ENCODE measurements around the gene CAMP. TPM values are rescaled to one million over a fixed set of nuclear protein-coding genes. Genes with fewer than 3 reads are reported as not detected.
A peak's percentile ranks its signal among the peaks of the same experiment; 100 is the strongest.

The CAMP gene
- total and polyA plus RNA-seq, 2 of the 13 experiments (the other 11 are each of a cell fraction or from before 2014, with no cell fraction given): not detected

DNA sequence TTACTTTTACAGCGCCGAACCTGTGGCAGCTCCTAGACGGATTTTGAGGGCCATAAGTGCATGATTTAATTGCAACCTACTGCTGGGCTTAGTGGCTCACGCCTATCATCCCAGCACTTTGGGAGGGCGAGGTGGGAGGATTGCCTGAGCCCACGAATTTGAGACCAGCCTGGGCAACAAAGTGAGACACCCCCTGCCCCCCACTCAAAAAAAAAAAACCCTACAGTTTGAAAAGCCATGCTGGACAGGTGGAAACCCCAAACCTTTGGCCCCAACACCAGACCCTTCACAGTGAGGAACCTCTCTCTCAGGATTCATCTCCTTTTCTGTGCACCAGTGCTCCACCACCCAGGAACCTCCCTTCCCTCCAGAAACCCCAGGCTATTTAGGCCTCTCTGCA lies 34.0 kb upstream of the CAMP start (continued):
- no peak for TF ChIP-seq REST (IDR thresholded peaks at IDR 0.05; ENCODE audit: borderline replicate concordance in 1 of 2, low read depth in 1 of 2, low read length in 2 of 2)

GRCh38 chr3:48190911-48191310 lies 32.4 kb upstream of the CAMP start:
- BruUV-seq (replicated peaks): no TSS peak
- Histone ChIP-seq H3K4me2 (ENCODE audit: low read depth, low read length) (peak overlapping the region; percentile 83), H3K9ac (ENCODE audit: insufficient read depth, low read depth, low read length) (peak overlapping the region; percentile 45), H3K4me3 (replicated peaks in 1 of 3; ENCODE audit: insufficient read depth in 1 of 3, low read depth in 2 of 3, low read length in 3 of 3) (peak overlapping the region in 2 of 3 experiments; percentile 25 to 57; a peak in 3 of 6 replicates), H3K9me3 (ENCODE audit: low read length) (no peaks in the 10 kb centered on the region), H2AFZ (ENCODE audit: low read length) (peak overlapping the region; percentile 75), H3K79me2 (ENCODE audit: insufficient read depth, low read length) (peaks cover 17% of the 10 kb centered on the region), H4K20me1 (ENCODE audit: insufficient read depth, low read length) (no peaks in the 10 kb centered on the region), H3K36me3 (replicated peaks in 1 of 2; ENCODE audit: control insufficient read depth in 1 of 2, insufficient read depth in 2 of 2, low read length in 2 of 2) (peaks cover 0 to 1% of the 10 kb centered on the region in 2 experiments; a peak in 1 of 5 replicates), H3K4me1 (ENCODE audit: insufficient read depth, low read length) (peaks cover 45% of the 10 kb centered on the region), H3K27me3 (ENCODE audit: control insufficient read depth in 1 of 2, insufficient read depth in 2 of 2, low read length in 2 of 2) (no peaks in the 10 kb centered on the region; a peak in 1 of 5 replicates), H3K27ac (ENCODE audit: extremely low read length, insufficient read depth, low read length) (peak overlapping the region; percentile 11)
- in situ Hi-C loops (cut with HindIII; ENCODE audit: extremely low pct_ligation_motif_present, low pct_unique_long_range_greater_than_20kb) (no loop called here), intact Hi-C loops (cut with micrococcal nuclease; ENCODE audit: unreplicated experiment) (no loop called here)
- ATAC-seq (peak; percentile 6; the same call in 1 of the 3 replicates), FAIRE-seq (peak; percentile 43), DNase-seq (ENCODE audit: low spot score) (peak; percentile 70)
- ChIA-PET POLR2A (interaction anchor here (1.0 to 1.4 kb wide), 3 partner anchors 9 to 283 kb away, joined by 3 to 4 read pairs (median 3); partner anchors contain the start of genes CCDC51 and TMA7), CTCF (ENCODE audit: low intra/inter-chr PET ratio, low total read pairs) (no interaction called here)
- WGBS (ENCODE audit: low lambda C conversion rate): 2% methylated on average over 3 of the region's 3 CpGs
- no peak for TF ChIP-seq IKZF4 (CRISPR knock-in tag; IDR thresholded peaks at IDR 0.05; ENCODE audit: borderline replicate concordance, low read depth, not compliant biosample characterization)
- no peak for TF ChIP-seq ZFP37 (CRISPR knock-in tag; IDR thresholded peaks at IDR 0.05; ENCODE audit: borderline replicate concordance)
- TF ChIP-seq MIER2 (CRISPR knock-in tag; IDR thresholded peaks at IDR 0.05): peak; percentile 33; the same call in 1 of the 2 replicates
- no peak for TF ChIP-seq ZFX (CRISPR knock-in tag; IDR thresholded peaks at IDR 0.05; ENCODE audit: low read depth)
- no peak for TF ChIP-seq GTF2F1 (IDR thresholded peaks at IDR 0.05; ENCODE audit: low read length)
- TF ChIP-seq, protein P1, sequence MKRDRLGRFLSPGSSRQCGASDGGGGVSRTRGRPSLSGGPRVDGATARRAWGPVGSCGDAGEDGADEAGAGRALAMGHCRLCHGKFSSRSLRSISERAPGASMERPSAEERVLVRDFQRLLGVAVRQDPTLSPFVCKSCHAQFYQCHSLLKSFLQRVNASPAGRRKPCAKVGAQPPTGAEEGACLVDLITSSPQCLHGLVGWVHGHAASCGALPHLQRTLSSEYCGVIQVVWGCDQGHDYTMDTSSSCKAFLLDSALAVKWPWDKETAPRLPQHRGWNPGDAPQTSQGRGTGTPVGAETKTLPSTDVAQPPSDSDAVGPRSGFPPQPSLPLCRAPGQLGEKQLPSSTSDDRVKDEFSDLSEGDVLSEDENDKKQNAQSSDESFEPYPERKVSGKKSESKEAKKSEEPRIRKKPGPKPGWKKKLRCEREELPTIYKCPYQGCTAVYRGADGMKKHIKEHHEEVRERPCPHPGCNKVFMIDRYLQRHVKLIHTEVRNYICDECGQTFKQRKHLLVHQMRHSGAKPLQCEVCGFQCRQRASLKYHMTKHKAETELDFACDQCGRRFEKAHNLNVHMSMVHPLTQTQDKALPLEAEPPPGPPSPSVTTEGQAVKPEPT (CRISPR knock-in tag; IDR thresholded peaks at IDR 0.05; ENCODE audit: low read depth): no peak
- 0 out of 2 replicates have a peak, but pooled peaks have one; percentile 62 for TF ChIP-seq ZNF792 (CRISPR knock-in tag; IDR thresholded peaks at IDR 0.05)
- TF ChIP-seq CTCF (CRISPR knock-in tag; IDR thresholded peaks at IDR 0.05): 0 out of 2 replicates have a peak, but pooled peaks have one; percentile 19
- no peak for TF ChIP-seq CCDC6 (CRISPR knock-in tag; IDR thresholded peaks at IDR 0.05)
- TF ChIP-seq ZNF781 (CRISPR knock-in tag; IDR thresholded peaks at IDR 0.05; ENCODE audit: borderline replicate concordance, not compliant biosample characterization): no peak
- no peak for TF ChIP-seq CHD4 (IDR thresholded peaks at IDR 0.05; ENCODE audit: borderline replicate concordance, low read length)
- TF ChIP-seq ZNF7 (CRISPR knock-in tag; IDR thresholded peaks at IDR 0.05): no peak
- TF ChIP-seq MLLT10 (CRISPR knock-in tag; IDR thresholded peaks at IDR 0.05): no peak
- TF ChIP-seq PPARG (CRISPR knock-in tag; conservative IDR thresholded peaks at IDR 0.05): 0 out of 2 replicates have a peak, but pooled peaks have one; percentile 20
- TF ChIP-seq THAP11 (CRISPR knock-in tag; IDR thresholded peaks at IDR 0.05): peak; percentile 44

Data from HepG2 (cell line).